ENCODE data around the gene SNCAIP.
A peak's percentile ranks its signal among the peaks of the same experiment; 100 is the strongest.

SNCAIP gene

DNA sequence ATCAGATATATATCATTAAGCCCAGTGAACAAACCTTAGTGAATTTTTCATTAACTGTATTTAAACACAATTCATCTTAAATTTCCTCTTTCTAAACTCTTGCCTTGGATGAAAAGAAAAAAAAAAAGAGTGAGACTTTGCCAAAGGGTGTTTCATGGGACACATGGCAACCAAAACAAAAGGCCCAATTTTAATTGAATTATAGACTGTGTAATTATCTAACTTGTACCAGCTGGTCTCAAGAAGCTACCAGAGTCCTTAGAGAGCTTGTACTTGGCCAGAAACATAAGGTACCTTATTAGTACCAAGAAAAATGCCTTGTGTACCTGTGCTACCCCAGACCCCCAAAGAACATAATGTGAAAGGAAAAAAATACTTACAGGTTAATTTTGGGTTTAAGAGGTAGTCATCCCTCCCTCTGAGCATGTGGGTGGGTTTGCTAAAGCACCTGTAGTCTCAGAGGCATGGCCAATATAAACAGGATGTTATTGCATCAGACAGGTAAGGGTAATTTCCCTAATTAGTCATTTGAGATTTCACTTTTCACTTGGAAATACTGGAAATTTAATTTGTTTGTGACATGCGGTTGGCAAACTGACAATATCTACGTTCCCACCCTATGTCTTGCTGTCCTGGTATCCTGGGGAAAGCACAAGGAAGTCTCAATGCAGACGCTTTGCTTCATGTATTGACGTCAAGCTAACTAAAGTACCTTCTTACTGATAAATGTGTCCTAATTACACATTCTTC, 90.1 kb downstream of the SNCAIP start:
- FAIRE-seq = no peak

DNA sequence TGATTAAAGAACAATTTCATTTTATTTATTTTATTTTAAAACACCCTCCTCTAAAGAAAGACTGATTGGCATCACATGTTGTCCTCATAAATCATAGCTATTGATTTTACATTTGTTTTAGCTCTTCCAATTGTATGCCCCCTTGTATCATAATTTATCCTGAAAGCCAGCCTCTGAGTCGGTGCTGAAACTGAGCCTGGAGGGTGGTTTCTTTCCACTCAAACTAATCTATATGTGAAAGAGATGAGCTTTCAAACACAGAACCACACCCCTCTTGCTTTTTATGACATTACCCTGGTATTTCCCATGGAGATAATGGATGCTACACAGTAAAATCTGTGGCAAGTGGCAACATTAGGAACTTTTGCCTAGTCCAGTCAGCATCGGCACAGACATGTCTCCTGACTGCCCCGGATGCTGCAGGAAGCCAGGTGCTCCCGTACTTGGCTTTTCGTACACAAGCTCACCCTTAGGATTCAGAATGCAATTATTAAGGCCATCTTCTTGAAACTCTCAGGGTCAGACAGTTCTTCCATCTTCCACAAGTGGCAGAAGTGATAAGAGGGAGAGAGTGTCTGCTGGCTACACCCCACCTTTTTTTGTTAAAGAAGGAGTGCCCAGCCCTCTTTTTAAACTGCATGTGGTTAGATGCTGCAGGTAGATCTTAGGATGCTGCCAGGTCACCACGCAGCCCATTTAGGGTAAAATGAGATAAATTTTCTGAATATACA, 91.1 kb downstream of the SNCAIP start:
- no peak for FAIRE-seq

DNA sequence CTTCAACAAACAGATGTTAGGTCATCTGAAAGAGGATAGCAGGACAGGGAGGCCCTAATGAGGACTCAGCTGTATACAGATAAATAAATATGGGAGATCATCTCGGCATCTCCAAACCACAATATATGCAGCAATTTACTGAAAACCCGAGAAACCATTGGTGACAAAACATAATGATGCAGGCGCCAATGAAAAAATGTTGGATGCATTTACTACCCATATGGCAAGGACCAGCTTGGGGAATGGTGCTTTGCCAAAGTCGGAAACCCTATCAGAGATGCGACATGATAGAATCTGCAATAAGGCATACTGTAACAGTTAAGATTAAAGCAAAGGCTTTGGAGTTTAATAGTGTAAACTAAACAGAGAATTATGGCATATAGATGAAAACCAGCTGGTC, 92.0 kb downstream of the SNCAIP start:
- no peak for FAIRE-seq

DNA sequence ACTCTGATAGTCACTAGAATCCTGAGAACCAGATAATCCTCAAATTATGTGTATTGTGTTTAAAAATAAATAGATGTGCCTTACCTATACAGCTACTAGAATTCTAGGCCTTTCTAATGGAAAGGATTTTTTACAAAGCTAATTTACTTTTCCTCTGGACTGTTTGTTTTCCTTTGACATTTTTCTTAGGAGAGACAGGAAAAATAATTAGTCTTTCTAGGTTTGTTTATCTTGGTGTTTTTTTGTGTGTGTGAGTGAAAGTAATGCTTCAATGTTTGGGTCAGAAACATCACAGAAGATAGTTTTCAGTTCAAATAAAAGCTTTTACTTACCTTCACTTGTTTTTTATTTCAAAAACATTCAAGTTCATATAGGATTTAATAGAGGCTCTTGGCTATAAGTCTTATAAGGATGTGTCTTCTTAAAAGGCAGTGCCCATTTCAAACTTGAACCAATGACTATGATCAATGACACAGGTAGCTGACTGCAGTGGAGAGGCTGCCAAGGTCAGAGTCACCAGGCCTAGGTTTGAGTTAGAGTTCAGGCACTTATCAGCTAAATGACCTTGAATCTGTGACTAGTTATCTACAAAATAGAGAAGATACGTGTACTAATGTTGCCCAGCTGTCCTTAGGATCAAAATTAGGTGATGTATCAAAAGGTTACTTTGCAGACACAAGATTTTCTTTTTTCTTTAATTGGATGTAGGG, 92.8 kb downstream of the SNCAIP start:
- no peak for FAIRE-seq

DNA sequence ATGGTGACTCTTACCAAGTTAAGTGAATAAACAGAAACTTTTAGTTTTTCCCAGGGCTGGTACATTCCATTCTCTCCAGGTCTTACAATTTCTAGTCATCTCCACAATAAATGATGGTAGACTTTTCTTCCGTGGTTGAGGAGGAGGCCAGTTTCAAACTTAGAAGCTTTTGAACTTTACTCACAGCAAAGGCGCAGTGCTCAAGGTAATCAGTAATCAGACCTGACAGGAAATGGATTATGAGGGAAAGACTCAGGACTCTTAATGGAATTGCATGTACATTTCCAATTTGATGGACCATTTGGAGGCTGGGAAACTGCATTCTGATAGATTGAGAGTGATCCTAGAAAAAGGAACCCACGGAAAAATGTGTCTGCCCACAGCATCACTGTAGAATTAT, 93.7 kb downstream of the SNCAIP start:
- FAIRE-seq = no peak

DNA sequence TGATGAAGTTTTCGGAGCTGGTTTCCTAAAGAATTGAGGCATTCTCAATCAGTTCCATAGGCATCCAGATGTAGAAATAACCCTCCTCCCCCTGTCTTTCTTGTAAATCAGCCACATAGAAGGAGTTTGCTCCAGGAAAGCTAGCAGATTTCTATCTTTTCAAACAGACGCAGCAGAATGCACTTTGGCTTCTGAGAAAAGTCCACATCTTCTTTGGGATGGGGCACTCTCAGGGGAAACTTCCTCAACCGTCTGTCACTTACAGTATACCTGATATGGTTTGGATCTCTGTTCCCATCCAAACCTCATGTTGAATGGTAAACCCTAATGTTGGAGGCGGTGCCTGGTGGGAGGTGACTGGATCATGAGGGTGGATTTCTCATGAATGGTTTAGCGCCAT, 94.1 kb downstream of the SNCAIP start:
- FAIRE-seq = no peak

DNA sequence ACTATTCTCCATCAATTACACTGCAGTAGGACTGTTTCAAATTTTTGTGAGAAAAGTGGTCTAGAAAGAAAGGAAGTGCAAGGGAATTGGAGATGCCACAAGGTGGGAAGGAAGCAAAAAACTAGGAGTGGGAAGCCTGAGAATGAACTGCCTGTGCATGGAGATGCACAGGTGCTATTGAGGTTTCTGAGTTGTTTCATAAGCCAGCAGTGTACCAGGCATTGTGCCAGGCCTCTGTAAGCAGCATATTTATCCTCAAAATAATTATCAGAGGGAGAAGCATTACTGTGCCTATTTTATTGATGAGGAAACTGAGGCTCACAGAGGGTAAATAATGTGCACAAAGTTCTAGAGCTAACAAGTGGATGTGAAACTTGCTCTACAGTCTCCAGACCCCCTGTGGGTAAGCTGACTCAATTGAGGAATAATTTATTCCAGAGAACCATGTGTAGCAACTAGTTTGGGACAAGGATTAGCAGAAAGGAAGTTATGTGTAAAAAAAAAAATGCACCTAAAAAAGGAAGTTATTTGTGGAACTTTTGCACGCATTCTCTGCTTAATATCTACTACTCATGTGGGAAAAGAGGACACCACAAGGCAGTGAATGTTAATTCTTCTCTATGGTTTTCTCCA, 96.7 kb downstream of the SNCAIP start:
- FAIRE-seq = no peak

DNA sequence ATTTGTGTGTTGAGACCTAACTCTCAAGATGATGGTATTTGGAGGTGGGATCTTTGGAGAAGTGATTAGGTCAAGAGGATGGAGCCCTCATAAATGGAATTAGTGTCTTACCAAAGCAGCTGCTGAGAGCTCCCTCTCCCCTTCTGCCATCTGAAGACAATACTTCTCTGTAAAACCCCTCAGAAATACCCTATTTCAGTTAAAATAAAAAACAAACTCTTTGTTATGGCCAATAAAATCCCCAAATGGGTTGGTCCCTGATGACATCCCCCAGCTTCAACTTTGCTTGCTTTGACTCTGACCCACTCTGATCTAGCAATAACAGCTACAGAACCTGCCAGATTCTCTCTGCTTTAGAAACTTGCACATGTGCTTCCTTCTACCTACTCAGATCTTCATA, 100.9 kb downstream of the SNCAIP start:
- no peak for FAIRE-seq

DNA sequence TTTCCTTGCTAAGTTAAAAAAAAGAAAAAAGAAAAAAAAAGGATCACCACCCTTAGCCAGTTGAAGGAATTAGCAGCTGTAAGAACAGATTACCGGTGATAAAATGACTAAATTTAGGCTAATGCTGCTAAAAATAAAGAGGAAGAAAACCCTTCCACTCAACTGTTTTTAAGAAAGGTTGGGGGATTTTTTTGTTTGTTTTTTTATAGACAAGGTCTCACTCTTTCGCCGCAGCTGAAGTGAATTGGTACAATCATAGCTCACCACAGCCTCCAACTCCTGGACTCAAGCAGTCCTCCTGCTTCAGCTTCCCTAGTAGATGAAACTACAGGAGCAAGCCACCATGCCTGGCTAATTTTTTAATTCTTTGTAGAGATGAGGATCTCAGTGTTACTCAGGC, 101.7 kb downstream of the SNCAIP start:
- FAIRE-seq = no peak

DNA sequence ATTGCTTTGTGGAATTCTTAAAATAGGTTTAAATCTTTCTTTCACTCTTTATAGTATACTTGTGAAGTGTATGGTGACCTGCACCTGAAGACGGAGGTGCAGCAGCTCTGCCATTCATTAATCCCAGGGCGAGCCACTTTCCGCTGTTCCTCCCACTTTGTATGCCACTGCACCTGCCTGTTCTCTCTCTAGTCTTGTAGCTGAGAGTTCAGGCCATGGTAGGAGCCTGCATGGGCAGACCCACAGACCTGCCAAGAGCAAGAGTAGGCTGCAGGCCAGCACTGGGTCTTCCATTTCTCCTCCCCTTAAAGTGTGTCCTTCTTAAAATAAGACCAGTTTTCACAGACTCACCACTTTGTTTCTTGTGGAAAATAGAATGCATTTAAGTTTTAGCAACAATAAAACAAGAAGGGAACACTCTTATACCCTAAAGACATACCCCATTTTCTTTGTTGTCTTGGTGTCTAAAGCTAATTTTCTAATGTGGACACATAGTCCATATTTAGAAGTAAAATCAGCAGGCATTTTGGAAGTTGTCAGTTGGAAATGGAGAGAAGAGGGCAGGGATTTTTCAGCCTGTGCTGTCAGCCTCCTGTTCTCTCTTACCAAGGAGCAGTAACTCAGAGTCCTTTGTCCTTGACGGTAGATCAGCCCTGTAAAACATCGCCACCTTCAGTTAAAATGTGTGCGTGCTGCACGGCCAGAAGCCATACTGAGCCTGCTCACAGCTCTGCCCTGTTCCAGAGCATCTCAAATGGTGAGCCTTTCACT, 103.2 kb downstream of the SNCAIP start:
- FAIRE-seq = no peak

DNA sequence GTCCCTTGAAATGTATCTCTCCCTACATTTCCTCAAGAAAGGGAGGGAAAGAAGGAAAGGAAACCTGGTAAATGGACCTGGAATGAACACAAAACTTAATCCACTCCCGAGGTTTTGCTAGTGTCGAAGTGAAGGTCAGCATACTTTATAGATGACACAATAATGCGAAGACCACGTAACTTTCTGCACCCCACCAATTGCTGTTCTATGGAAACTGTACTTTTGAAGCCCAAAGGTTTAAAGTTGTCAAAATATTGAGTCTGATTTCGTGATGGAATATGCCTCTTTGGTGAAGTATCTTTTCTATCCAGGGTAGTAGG, 103.7 kb downstream of the SNCAIP start:
- FAIRE-seq = no peak

DNA sequence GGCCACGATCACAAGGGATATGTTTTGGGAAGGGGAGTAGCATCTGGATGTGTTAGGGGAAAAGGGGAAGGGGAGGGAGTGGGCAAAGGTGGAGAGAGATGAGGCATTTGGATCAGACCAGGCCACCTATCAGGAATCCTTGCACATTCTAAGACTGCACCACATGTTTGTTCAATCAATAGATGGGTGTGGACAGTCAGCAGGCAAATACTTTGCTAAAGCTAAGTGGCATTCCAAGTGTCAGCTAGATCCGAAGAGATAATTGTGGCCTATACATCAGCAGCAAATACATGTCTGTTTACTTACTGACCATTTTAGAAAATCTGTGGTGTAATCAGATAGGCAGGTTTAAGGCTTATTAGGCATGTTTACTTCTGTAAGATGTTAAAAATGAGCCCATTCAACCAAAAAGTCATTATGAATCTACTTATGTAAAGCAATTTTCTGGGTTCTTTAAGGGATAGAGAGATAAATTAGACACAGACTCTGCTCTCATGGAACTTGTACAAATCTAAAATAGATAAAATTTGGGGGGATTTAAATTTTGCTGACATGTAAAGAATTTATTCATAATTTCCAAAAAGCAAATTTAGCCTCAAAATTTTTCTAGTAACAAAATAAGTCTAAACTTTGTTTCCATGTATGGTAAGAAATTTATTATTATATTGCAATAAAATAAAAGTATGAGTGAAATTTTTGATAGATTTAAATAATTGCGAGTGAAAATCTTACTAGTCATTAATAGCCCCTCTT, 107.3 kb downstream of the SNCAIP start:
- no peak for FAIRE-seq

DNA sequence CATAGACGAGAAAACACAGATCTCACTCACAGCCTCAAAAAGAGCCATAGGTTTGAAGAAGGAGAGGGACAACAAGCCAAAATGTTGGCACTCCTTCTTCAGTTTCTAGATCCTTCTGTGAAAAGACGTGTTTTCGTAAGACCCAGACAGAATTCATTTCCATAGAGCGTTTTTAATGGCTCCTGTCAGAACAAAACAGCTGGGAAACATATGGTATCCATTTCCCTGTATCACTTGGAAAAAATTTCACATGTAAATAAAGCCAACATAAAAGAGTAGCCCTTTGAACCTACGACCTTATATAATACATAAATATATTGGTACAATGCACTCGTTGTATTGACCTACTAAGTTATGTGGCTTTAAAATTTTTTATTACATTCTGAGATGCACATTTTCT, 108.1 kb downstream of the SNCAIP start:
- FAIRE-seq = no peak

DNA sequence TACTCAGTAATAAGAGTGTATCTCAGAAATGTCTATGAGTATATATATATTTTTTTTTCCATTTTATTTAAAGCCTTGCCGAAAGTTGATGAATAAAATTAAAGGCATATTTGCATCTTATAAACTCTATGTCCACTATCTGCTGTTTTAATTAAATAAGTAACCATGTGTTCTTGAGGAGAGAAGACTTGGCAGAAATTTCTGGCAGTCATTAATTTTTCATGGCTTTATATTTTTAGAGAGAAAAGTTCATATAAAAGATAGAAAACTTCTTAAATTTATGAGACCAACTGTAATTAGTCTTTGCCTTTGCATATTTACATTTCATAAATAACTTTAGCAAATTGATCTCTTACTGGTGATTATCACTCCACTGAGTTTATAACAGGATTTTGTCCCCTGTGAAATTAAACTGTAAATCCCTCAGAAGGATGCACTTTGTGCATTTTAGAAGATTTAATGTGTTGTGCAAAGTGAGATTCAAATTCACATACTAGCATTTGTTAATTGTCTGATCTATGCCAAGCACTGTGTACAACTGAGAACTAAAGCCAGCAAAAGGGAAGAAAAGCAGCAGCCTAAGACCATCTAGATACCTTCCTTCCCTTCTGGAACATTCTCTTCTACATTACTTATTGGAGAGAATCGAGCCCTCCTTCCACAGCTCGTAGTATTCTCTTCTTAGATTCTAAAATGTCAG, 108.7 kb downstream of the SNCAIP start:
- no peak for FAIRE-seq

DNA sequence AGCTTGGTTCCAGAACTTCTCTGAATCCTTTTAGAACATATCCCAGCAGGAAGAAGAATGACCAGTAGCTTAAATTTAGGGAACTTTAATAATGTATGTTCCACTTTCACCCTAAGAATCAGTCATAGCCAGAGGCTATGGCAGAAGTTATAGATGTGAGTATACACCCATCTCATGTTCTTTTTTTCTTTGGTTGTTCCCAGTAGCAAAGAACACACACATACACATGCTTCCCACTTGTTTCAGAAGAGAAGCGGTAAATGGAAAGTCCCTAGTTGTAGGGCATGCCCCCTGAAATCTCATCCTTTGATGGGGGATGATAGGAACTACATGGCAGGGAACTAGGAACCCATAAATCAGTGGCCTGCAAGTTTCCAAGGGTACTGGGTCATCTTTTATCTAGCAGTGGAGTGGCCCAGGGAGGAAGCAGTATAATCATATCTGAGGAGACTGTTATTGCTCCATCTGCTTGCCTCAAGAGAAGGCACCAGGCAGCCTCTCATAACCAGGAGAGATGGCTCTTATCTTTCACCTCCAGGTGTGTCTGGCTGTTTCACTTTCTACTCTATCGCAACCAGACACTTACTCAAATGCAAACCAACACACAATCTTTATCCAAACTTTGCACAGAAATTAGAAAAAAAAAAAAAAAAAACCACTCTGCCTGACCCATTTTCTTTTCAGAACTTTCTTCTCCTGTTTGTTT, 109.5 kb downstream of the SNCAIP start:
- FAIRE-seq = no peak

DNA sequence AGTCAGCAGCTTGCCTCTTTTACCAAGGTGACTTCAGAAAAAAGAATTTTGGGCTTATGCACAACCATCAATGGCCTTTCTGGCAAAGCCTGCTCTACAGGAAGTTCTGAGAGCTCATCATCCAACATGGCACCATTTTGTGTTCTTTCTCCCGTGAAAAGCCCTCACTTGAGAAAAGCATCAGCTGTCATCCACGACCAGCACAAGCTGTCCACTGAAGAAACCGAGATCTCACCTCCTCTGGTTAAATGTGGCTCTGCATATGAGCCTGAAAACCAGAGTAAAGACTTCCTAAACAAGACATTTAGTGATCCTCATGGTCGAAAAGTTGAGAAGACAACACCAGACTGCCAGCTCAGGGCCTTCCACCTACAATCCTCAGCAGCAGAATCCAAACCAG, 111.2 kb downstream of the SNCAIP start:
- FAIRE-seq = no peak

DNA sequence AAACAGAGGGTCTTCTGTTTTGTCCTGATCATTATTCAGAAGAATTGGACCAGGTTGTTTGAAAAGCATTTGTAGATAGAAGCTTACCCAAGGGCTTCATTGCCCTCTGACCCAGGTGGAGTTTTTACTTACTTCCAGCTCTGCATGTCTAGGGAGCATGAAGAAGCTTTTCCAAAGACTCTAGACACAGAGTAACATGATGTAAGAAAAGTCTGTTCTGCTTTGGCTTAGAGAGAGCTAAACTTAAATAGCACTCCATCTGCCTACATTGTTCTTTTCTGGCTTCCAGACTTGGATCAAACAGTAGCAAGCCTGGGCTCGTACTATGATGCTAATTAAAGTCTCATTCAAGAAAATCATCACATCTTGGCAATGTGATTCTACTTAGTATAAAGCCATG, 112.1 kb downstream of the SNCAIP start:
- FAIRE-seq = no peak

DNA sequence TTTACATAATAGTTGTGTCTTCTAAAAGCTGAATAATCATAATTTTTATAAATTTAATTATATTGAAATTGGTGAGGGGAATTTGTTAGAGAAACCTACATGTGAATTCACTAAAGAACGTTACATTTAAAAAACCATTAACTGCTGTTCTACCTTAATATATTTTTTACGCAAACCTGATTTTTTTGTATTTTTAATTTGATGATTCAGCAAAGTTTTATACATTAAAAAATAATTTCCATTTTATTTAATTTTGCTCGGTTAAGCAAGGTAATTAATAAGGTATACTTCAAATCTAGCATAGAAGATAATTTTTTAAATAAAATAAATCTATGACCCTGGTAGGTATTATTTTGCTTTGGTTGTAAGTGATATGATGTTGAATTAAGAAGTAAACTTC, 114.3 kb downstream of the SNCAIP start:
- FAIRE-seq = peak; percentile 27

DNA sequence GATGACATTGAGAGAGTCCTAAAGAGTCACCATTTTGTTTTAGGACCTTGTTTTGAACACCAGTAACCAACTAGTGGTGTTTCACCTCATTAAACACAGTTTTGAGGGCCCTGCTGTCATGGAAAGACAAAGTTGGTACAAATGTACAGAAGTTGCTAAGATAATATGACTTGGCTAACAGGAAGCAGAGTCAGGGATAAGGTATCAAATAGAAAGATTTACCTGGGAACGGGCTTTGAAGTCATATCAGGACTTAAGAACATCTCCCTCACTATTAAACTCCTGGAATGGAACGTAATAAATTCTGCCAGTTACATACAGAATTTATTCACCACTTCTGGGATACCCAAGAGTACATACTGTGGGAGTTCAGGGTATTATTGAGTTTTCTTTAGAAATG, 115.6 kb downstream of the SNCAIP start:
- FAIRE-seq = no peak

DNA sequence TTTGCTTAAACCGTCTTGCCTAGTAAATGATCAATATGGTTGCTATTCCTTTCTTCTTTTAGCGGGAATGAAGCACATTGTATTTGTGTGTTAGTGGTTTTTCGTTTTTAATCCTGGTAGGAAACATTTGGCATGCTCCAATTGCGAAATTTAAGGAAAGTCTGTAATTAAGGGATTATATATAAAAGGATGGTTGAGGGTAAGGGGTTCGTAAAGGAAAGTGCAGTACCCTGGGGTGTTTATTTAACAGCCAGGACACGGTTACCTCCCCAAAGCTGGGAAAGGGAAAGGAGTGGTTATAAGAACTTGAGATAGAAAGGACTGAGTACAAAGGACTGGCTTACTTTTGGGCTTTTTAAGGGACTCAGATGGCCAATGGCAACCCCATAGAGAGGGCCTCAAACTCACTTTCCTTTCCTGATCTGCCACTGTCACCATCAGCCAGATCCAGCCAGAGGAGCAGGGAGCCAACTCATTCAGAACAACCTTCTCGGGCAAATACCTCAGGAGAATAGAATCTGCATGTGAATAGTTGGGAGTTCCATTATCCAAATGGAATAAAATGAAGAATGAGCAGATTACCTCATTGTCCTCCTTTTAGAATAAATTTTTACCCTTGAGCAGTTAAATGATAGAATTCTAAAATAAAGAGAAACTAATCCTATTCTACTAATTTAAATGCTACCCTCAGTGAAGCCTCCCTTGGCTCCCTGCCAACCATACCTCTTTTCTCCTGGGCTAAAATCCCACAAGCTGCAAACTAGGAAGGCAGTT, 117.7 kb downstream of the SNCAIP start:
- no peak for FAIRE-seq

Data from A204.1 (cell line).